ENCODE data around the gene AOAH.

GRCh38 chr7:36642414-36642813, 81.9 kb downstream of the AOAH start:
- no peak for TF ChIP-seq POLR2A (IDR thresholded peaks at IDR 0.05)
- TF ChIP-seq CTCF (IDR thresholded peaks at IDR 0.05): no peak
- TF ChIP-seq EP300 (IDR thresholded peaks at IDR 0.05): no peak
